Activated CD8-positive, alpha-beta T cell treated with anti-CD3 and anti-CD28 coated beads for 36 hours (primary cell): ENCODE measurements around the gene UBL4A. TPM values are rescaled to one million over a fixed set of nuclear protein-coding genes. Genes with fewer than 3 reads are reported as not detected.
"Not testable (repeated sequence)": the region's sequence is repeated elsewhere in the genome, so short reads cannot be mapped to it uniquely, and the experiment has no call there.

Experiments used
- ATAC-seq: fragments of 200-7000 bp; cut with Tn5 transposase; one replicate; pipeline ENCODE4 v1.10.0; 2021; ENCODE audit warnings: mild to moderate bottlenecking, moderate library complexity
- CTCF ChIA-PET: fragments of 350-600 bp; sonication (Branson Sonifier 250); formaldehyde crosslinking; loops from one replicate; lab custom pipeline; 2021; ENCODE audit warnings: antibody characterized with exemption; lab: Charles Lee
- POLR2A ChIA-PET: fragments of 350-600 bp; sonication (Branson Sonifier 250); formaldehyde crosslinking; loops from one replicate; lab custom pipeline; 2021; ENCODE audit warnings: antibody characterized with exemption; lab: Charles Lee
- DNase-seq: peaks from one replicate; pipeline ENCODE4 v3.0.0-alpha.2; 2020
- H3K27ac Mint-ChIP-seq: one replicate; pipeline ENCODE4 v1.8.0; 2021; ENCODE audit warnings: mild to moderate bottlenecking, mixed read lengths
- H3K27me3 Mint-ChIP-seq: one replicate; pipeline ENCODE4 v1.8.0; 2021; ENCODE audit warnings: mixed read lengths
- H3K36me3 Mint-ChIP-seq: one replicate; pipeline ENCODE4 v1.8.0; 2021; ENCODE audit warnings: low read depth, mixed read lengths
- H3K4me1 Mint-ChIP-seq: one replicate; pipeline ENCODE4 v1.8.0; 2021; ENCODE audit warnings: low read depth, mixed read lengths
- H3K4me3 Mint-ChIP-seq: one replicate; pipeline ENCODE4 v1.8.0; 2021; ENCODE audit warnings: mild to moderate bottlenecking, moderate library complexity, mixed read lengths
- H3K9me3 Mint-ChIP-seq: one replicate; pipeline ENCODE4 v1.8.0; 2021; ENCODE audit warnings: mixed read lengths
- intact Hi-C: fragments of 100-400 bp; cut with micrococcal nuclease; formaldehyde crosslinking; loops from one replicate; pipeline ENCODE4 v1.10.0; 2022
- total RNA-seq, 2 experiments: library from RNA; stranded (reverse); gene quantifications; one replicate each; pipeline ENCODE4 v1.2.3, GENCODE V29; 2021
- TF ChIP-seq, protein P1 (sequence below): fragments of 200-600 bp; IDR thresholded peaks from one replicate; pipeline ENCODE4 v1.8.0; 2022; ENCODE audit warnings: antibody characterized with exemption, mild to moderate bottlenecking

Gene UBL4A
- total RNA-seq, 2 experiments from 2014 or later: 46.5 to 47.6 TPM

DNA sequence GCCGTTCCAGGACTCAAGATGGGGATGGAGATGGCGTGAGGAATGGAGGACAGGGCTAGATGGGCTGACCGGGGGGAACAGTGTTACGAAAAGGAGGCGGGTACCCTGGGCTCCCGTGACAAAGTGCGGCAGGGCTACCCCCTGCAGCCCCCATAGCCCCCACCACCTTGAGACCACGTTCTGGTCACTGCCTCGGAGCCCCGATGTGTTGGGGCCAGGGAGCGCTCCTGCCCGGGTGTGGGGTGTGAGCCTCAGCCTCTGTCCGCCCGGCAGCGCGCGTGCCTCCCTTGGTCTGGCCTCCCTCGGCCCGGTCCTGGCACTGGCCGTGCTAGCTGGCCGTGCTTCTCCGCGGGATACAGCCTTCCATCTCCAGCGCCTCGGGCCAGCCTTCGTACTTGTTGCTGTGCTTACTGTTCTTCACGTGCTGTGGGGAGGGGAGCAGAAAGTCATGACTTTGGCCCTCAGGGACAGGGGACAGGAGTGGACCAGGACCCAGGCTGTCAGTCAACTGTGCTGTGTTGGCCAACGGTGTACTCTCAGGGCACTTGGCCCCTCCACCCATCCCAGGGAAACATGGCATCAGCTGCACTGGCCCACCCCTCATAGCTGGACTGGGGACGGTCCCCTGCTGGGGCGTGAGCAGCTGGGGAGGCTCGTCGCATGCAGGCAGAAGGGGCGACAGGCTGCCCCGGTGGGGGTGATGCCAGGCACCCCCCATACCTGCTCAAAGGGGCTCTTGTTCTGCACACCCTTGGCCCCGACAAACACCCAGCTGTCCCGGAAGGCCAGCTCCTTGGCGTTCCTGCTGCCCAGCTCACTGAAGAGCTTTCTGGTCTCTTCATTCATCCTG is 20.3 kb upstream of the UBL4A start:
- Mint-ChIP-seq H3K4me3 (no peak overlapping the region), H3K36me3 (peaks cover 22% of the 10 kb centered on the region), H3K27ac (no peak overlapping the region), H3K9me3 (no peaks in the 10 kb centered on the region), H3K4me1 (peaks cover 15% of the 10 kb centered on the region), H3K27me3 (no peaks in the 10 kb centered on the region)
- POLR2A ChIA-PET: interaction anchor here (1.1 kb wide), 2 partner anchors 7 to 20 kb away, joined by 3 read pairs; no protein-coding TSS in a partner anchor
- intact Hi-C loops: no loop called here
- DNase-seq: no peak
- no peak for ATAC-seq
- CTCF ChIA-PET: no interaction called here
- TF ChIP-seq, protein P1, sequence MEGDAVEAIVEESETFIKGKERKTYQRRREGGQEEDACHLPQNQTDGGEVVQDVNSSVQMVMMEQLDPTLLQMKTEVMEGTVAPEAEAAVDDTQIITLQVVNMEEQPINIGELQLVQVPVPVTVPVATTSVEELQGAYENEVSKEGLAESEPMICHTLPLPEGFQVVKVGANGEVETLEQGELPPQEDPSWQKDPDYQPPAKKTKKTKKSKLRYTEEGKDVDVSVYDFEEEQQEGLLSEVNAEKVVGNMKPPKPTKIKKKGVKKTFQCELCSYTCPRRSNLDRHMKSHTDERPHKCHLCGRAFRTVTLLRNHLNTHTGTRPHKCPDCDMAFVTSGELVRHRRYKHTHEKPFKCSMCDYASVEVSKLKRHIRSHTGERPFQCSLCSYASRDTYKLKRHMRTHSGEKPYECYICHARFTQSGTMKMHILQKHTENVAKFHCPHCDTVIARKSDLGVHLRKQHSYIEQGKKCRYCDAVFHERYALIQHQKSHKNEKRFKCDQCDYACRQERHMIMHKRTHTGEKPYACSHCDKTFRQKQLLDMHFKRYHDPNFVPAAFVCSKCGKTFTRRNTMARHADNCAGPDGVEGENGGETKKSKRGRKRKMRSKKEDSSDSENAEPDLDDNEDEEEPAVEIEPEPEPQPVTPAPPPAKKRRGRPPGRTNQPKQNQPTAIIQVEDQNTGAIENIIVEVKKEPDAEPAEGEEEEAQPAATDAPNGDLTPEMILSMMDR: no peak

GRCh38 chrX:154505734-154506133 is 19.3 kb upstream of the UBL4A start:
- Mint-ChIP-seq H3K4me1 (peaks cover 5% of the 10 kb centered on the region), H3K4me3 (no peak overlapping the region), H3K27me3 (no peaks in the 10 kb centered on the region), H3K9me3 (no peaks in the 10 kb centered on the region), H3K27ac (no peak overlapping the region), H3K36me3 (peaks cover 16% of the 10 kb centered on the region)
- ChIA-PET CTCF (no interaction called here), POLR2A (interaction anchor here (1.1 kb wide), 1 partner anchor 21 kb away, joined by 3 read pairs; no protein-coding TSS in a partner anchor)
- ATAC-seq (no peak), DNase-seq (no peak)
- TF ChIP-seq, protein P1: no peak
- intact Hi-C loops: no loop called here

- Mint-ChIP-seq H3K9me3 (no peaks in the 10 kb centered on the region), H3K4me3 (no peak overlapping the region), H3K27ac (no peak overlapping the region), H3K4me1 (no peaks in the 10 kb centered on the region), H3K36me3 (peaks cover 3% of the 10 kb centered on the region), H3K27me3 (no peaks in the 10 kb centered on the region)
- CTCF ChIA-PET: no interaction called here
- TF ChIP-seq, protein P1: no peak
- DNase-seq (no peak), ATAC-seq (no peak)
- intact Hi-C loops: no loop called here
- POLR2A ChIA-PET: no interaction called here
Measured at GRCh38 chrX:154502989-154503388, 16.6 kb upstream of the UBL4A start.

GRCh38 chrX:154502098-154502497 is 15.7 kb upstream of the UBL4A start:
- TF ChIP-seq, protein P1: no peak
- Mint-ChIP-seq H3K27me3 (no peaks in the 10 kb centered on the region), H3K4me1 (no peaks in the 10 kb centered on the region), H3K27ac (no peak overlapping the region), H3K36me3 (peaks cover 3% of the 10 kb centered on the region), H3K4me3 (no peak overlapping the region), H3K9me3 (no peaks in the 10 kb centered on the region)
- ChIA-PET CTCF (no interaction called here), POLR2A (no interaction called here)
- no peak for ATAC-seq
- DNase-seq: no peak
- intact Hi-C loops: no loop called here

DNA sequence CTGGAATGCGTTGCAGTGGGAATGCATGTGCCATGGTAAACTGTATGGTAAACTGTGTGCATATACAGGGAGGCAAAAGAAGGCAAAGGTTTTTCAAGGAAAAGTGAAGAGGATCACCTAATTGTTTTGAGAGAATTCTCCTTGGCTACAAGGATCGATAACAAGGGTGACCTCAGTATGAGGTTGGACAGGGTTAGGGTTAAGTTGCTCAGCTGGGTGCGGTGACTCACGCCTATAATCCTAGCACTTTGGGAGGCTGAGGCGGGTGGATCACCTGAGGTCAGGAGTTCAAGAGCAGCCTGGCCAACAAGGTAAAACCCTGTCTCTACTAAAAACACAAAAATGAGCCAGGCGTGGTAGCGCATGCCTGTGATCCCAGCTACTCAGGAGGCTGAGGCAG is 15.0 kb upstream of the UBL4A start:
- not testable (repeated sequence) for H3K4me1 Mint-ChIP-seq, DNase-seq

GRCh38 chrX:154496591-154497137 is 10.2 kb upstream of the UBL4A start:
- H3K27ac Mint-ChIP-seq, CTCF ChIA-PET, H3K4me3 Mint-ChIP-seq, intact Hi-C loops, H3K9me3 Mint-ChIP-seq, DNase-seq, ATAC-seq, H3K4me1 Mint-ChIP-seq, H3K36me3 Mint-ChIP-seq, H3K27me3 Mint-ChIP-seq, POLR2A ChIA-PET: not testable (repeated sequence)

More for the DNA sequence above, 15.0 kb upstream of the UBL4A start:
- H3K36me3 Mint-ChIP-seq, H3K27me3 Mint-ChIP-seq, CTCF ChIA-PET, H3K9me3 Mint-ChIP-seq, ATAC-seq, POLR2A ChIA-PET, intact Hi-C loops, H3K27ac Mint-ChIP-seq, H3K4me3 Mint-ChIP-seq: not testable (repeated sequence)
